Muscle of arm (tissue), 12 donors: ENCODE measurements around the gene KIAA0825. TPM values are rescaled to one million over a fixed set of nuclear protein-coding genes. Genes with fewer than 3 reads are reported as not detected.
"Not testable (repeated sequence)": the region's sequence is repeated elsewhere in the genome, so short reads cannot be mapped to it uniquely, and the experiment has no call there.

ENCODE experiments used
- DNase-seq: peaks from one replicate; pipeline ENCODE4 v3.0.0-alpha.2; 2013
- polyA plus RNA-seq, 12 donors: library from polyadenylated mRNA; unstranded; fragments of 120-200 nt; gene quantifications; one replicate each; pipeline ENCODE4 v1.2.1, GENCODE V29; 2013; ENCODE audit not compliant: insufficient read length in 12 of 12

The KIAA0825 gene
- polyA plus RNA-seq, 12 donors = 2.2 to 3.6 (median 3.1) TPM; not detected in 2

- DNase-seq = no peak
These were observed 232.6 kb downstream of the KIAA0825 start for GRCh38 chr5:94385767-94386166.

DNA sequence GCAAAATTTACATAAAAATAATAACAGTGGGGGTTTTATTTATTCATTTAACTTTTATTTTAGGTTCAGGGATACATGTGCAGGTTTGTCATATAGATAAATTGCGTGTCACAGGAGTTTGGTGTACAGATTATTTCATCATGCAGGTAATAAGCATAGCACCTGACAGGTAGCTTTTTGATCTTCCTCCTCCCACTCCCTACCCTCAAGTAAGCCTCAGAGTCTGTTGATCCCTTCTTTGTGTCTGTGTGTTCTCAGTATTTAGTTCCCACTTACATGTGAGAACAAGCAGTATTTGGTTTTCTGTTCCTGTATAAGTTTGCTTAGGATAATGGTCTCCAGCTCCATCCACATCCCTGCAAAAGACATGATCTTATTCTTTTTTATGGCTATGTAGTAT, 240.3 kb downstream of the KIAA0825 start:
- DNase-seq = no peak

DNA sequence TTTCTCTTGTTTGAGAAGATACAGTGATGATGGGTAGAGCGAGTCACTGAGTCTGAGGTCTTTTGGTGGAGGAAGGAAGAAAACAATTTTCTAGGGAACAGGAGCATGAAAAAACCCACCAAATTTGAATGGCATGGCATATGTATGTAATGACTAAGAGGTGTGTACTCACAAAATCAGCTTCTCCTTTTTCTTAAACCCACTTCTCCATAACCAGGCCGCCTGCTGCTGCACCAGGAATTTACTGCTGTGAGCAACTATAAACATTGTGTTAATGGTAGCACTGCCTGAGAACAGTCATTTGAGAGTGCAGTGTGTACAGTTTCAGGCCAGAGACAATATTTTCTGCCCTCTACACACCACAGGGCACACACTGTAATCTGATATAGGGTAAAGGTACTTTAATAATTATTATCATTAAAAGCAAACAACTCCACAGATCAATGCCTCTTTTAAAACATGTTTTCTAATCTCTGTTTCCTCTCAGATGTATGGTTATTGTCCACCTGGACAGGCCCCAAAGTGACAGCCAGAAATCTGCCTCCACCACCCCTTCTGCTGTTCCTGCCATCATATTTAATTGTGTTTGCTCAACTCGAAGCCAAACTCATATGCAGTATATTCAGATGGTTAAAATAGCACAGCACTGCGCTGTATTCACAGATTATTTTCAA, 241.6 kb downstream of the KIAA0825 start:
- DNase-seq = no peak

GRCh38 chr5:94375801-94376200, 242.6 kb downstream of the KIAA0825 start:
- DNase-seq = no peak

DNA sequence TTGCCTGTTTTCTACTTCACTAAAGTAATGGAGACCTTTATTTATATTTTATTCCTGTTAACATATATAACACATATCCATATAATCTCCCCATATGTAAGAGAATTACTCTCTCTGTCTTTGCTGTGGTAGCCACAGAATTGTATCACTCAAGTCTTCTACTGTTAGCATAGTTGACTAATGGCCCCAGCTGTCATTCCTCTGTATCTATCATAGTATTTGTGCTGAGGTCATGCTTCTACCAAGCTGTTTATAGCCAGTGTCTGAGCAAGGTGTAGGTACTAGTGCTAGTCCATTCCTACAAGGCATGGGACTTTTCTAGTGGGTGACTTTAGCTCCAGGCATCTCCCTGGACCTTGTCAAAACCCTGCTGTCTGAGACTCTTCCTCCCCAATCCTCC, 244.1 kb downstream of the KIAA0825 start:
- no peak for DNase-seq

- DNase-seq = no peak
These were observed 250.5 kb downstream of the KIAA0825 start for GRCh38 chr5:94367900-94368299.

GRCh38 chr5:94366811-94367210, 251.6 kb downstream of the KIAA0825 start:
- DNase-seq = no peak

DNA sequence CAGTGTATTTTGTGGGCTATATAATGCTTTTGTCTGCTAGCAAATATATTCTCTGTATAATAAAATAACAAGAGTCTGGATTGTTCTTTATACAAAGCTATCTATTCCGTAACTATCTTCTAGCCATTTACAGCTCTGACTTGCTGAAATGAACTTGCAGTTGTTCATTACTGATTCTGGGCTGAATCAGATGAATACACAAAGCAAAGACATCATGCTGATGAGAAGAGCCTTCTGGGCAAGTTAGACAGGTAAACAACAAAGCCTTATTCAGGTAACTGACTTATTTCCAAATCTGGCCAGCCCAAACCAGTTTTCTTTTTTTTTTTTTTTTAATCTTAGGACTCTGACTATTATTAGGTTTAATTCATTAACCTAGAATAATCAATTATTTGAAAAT, 255.5 kb downstream of the KIAA0825 start:
- no peak for DNase-seq

- no peak for DNase-seq
These were observed 256.3 kb downstream of the KIAA0825 start for GRCh38 chr5:94361832-94362796.

- no peak for DNase-seq
These were observed 257.2 kb downstream of the KIAA0825 start for GRCh38 chr5:94361161-94361560.

- DNase-seq = peak; percentile 15
These were observed 257.8 kb downstream of the KIAA0825 start for GRCh38 chr5:94360382-94361130.

DNA sequence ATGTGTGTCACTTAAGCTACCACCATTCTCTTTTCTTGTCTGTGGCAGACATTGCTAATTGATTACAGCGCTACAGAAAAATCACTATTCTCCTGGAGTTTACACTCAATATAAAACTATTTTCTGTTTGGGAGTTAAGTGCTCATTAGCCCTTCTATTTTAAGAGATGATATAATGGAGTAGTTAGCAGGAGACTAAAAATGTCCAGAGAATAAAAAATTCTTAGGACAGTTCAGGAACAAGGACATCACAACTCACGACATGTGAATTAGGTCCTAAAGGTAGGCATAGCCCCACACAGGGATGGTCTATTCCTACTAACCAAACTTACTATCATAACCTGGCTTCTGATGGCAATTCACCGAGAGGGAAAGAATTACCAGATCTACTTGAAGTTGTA, 258.5 kb downstream of the KIAA0825 start:
- no peak for DNase-seq

GRCh38 chr5:94355811-94356210, 262.6 kb downstream of the KIAA0825 start:
- DNase-seq = no peak

- not testable (repeated sequence) for DNase-seq
These were observed 263.4 kb downstream of the KIAA0825 start for GRCh38 chr5:94354837-94355485.

DNA sequence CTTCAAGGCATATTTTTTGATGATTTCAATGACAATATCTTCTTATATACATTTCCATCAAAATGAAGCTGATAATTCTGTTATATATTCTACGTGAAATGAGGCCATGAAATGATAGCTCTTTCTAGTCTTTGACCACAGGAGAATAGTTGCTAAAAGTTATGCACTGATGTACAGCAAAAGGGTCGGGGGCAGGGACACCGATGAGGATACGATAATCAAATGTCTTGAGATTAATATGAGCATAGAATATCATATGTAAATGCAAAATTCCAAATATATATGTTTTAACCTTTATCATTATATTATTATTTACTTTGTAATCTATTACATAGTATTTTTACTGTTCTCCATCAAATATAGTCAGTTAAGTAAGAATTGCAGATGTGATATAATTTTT, 264.8 kb downstream of the KIAA0825 start:
- no peak for DNase-seq

GRCh38 chr5:94347130-94347529, 271.3 kb downstream of the KIAA0825 start:
- no peak for DNase-seq

GRCh38 chr5:94345257-94345656, 273.1 kb downstream of the KIAA0825 start:
- DNase-seq = no peak

- no peak for DNase-seq
These were observed 280.8 kb downstream of the KIAA0825 start for GRCh38 chr5:94337617-94338016.

DNA sequence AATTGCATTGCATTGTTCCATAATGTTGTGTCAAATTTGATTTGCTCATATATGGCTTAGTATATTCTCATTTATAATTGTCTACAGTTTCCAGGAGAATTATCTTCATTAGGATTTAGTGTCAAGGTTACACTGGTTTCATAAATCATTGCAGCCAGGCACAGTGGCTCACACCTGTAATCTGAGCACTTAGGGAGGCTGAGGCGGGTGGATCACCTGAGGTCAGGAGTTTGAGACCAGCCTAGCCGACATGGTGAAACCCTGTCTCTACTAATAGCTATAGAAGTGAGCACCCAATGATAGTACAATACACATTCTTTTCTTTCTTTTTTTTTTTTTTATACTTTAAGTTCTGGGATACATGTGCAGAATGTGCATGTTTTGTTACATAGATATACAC, 282.5 kb downstream of the KIAA0825 start:
- DNase-seq = no peak

GRCh38 chr5:94329115-94329514, 289.3 kb downstream of the KIAA0825 start:
- no peak for DNase-seq

GRCh38 chr5:94326586-94326985, 291.8 kb downstream of the KIAA0825 start:
- no peak for DNase-seq
